ENCODE measurements around the gene RGS3. TPM values are rescaled to one million over a fixed set of nuclear protein-coding genes. Genes with fewer than 3 reads are reported as not detected.

The RGS3 gene
- total and polyA plus RNA-seq, 2 donors (not counting 3 experiments of a cell fraction or from before 2014, with no cell fraction given) = 356 to 416 TPM

- ChIA-PET CTCF (interaction anchor here (1.7 to 3.6 kb wide), 7 partner anchors 9 to 134 kb away, joined by 8 to 32 read pairs (median 15); no protein-coding TSS in a partner anchor), POLR2A (interaction anchor here (0.8 to 2.2 kb wide), 3 partner anchors 14 to 170 kb away, joined by 3 to 6 read pairs (median 4); partner anchors contain the start of gene POLE3)
- Histone ChIP-seq H3K4me1 (ENCODE audit: control insufficient read depth, extremely low read depth, insufficient read depth, low read length) (peaks cover 48% of the 10 kb centered on the region), H3K36me3 (ENCODE audit: control insufficient read depth in 2 of 2, extremely low read depth in 1 of 2, insufficient read depth in 2 of 2, low read length in 2 of 2) (peaks cover 5 to 34% of the 10 kb centered on the region in 2 experiments), H3K9ac (replicated peaks; ENCODE audit: extremely low read depth, insufficient read depth, low read length) (no peak overlapping the region), H3K4me2 (ENCODE audit: insufficient read depth, low read length) (peak overlapping the region; percentile 14), H3K4me3 (replicated peaks in 1 of 3; ENCODE audit: insufficient read depth in 1 of 3, low read depth in 1 of 3, low read length in 3 of 3) (no peak overlapping the region), H3K79me2 (ENCODE audit: control insufficient read depth, insufficient read depth, low read length) (peaks cover 19% of the 10 kb centered on the region), H4K20me1 (replicated peaks; ENCODE audit: control insufficient read depth, extremely low read depth, insufficient read depth, low read length) (no peaks in the 10 kb centered on the region), H3K9me3 (replicated peaks; ENCODE audit: control insufficient read depth, insufficient read depth, low read length) (no peaks in the 10 kb centered on the region), H3K27ac (ENCODE audit: insufficient read depth, low read depth, low read length) (peak overlapping the region; percentile 46), H3K9me1 (replicated peaks; ENCODE audit: control insufficient read depth, extremely low read depth, insufficient read depth, low read length) (no peaks in the 10 kb centered on the region), H2AFZ (ENCODE audit: low read depth, low read length) (no peak overlapping the region), H3K27me3 (ENCODE audit: control insufficient read depth in 2 of 2, insufficient read depth in 2 of 2, low read length in 2 of 2) (no peaks in the 10 kb centered on the region)
- dilution Hi-C loops (cut with MboI; ENCODE audit: extremely low pct_ligation_motif_present, low sequenced_read_pairs) (no loop called here), intact Hi-C loops (cut with micrococcal nuclease) (no loop called here)
- no peak for TF ChIP-seq FOS (IDR thresholded peaks at IDR 0.05; ENCODE audit: borderline replicate concordance, insufficient read depth, low read length)
- TF ChIP-seq POLR2A (IDR thresholded peaks at IDR 0.05; ENCODE audit: low read depth, low read length) = no peak
- no peak for TF ChIP-seq MYC (IDR thresholded peaks at IDR 0.05; ENCODE audit: low read depth, low read length)
- TF ChIP-seq GATA2 (IDR thresholded peaks at IDR 0.05; ENCODE audit: insufficient read depth, insufficient read length, low read depth, low read length) = no peak
- no peak for TF ChIP-seq EZH2 (IDR thresholded peaks at IDR 0.05; ENCODE audit: borderline replicate concordance, low read depth, low read length, severe bottlenecking)
- TF ChIP-seq, protein P1, sequence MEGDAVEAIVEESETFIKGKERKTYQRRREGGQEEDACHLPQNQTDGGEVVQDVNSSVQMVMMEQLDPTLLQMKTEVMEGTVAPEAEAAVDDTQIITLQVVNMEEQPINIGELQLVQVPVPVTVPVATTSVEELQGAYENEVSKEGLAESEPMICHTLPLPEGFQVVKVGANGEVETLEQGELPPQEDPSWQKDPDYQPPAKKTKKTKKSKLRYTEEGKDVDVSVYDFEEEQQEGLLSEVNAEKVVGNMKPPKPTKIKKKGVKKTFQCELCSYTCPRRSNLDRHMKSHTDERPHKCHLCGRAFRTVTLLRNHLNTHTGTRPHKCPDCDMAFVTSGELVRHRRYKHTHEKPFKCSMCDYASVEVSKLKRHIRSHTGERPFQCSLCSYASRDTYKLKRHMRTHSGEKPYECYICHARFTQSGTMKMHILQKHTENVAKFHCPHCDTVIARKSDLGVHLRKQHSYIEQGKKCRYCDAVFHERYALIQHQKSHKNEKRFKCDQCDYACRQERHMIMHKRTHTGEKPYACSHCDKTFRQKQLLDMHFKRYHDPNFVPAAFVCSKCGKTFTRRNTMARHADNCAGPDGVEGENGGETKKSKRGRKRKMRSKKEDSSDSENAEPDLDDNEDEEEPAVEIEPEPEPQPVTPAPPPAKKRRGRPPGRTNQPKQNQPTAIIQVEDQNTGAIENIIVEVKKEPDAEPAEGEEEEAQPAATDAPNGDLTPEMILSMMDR (IDR thresholded peaks at IDR 0.05; ENCODE audit: extremely low read depth in 1 of 2, insufficient read depth in 1 of 2, low read depth in 1 of 2, low read length in 2 of 2) = no peak
- TF ChIP-seq JUN (IDR thresholded peaks at IDR 0.05; ENCODE audit: borderline replicate concordance, insufficient read depth, insufficient read length, low read depth) = no peak
- no peak for TF ChIP-seq POLR2AphosphoS5 (IDR thresholded peaks at IDR 0.05; ENCODE audit: insufficient read depth, low read depth, low read length)
- TF ChIP-seq, protein P2, sequence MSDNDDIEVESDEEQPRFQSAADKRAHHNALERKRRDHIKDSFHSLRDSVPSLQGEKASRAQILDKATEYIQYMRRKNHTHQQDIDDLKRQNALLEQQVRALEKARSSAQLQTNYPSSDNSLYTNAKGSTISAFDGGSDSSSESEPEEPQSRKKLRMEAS (IDR thresholded peaks at IDR 0.05; ENCODE audit: insufficient read depth, insufficient read length) = no peak
- FAIRE-seq = peak; percentile 82
- peak; percentile 70 for DNase-seq (ENCODE audit: low read depth, low spot score)
- no TSS peak for BruUV-seq (replicated peaks)
Measured at GRCh38 chr9:113580041-113580953, 116.8 kb downstream of the RGS3 start.
